LoVo (cell line): ENCODE measurements around the gene HLA-DOA.

Experiments
- DNase-seq: peaks from one replicate; pipeline ENCODE4 v3.0.0-alpha.2; 2016; ENCODE audit warnings: low spot score

Gene HLA-DOA

DNA sequence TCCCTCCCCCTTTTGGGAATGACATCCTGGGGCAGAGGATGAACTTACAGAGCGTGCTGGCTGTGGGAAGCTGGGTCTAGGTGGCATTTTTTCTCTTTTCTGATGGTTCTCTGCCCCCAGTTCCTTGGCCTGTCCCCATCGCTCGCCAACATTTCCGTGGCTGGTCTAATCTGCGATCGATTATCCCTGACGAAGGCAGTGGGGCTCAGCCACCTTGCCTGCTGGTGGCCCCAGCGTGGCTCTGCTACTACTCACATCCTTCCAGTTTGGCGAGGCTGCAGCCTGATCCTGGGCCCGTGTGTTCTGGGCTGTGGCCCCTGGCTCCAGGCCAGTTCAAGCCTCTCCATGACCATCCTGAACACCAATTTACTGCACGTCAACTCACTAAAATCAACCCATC is 6.4 kb upstream of the HLA-DOA start:
- no peak for DNase-seq

DNA sequence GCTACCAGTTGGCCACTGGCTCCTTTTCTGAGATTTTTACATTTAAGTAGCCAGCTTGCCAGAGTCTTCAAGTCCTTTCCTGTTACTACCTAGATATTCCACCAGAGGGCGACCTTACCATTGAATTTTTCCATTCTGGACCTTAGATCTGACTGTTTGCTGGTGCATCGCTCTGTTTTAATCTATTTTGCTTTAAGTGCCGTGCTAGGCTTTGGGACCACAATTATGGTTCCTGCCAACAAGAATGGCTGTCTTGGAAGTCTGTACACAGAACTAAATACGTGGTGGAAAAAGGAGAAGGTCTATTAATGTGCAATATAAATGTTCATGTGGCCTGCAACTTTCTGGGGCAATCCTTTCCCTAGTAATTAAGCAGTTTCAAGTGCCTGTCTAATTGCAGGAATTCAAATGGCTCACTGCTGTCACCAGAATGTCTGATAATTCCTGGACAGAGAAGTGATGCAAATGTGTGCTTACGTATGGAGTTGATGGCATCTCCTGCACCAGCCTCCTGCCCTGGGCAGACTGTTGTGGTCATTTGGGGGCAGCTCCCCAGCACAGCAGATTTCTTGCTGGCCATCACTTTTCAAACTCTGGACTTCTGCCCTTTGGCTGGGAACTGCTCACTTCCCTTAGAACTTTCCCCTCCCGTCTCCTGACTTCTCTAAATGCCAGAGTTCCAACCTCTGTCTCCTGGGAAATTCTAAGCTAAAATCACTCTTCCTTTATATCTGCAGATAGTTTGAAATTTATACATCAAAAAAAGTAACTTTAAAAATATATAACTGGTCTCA is 5.6 kb upstream of the HLA-DOA start:
- DNase-seq: peak; percentile 76

DNA sequence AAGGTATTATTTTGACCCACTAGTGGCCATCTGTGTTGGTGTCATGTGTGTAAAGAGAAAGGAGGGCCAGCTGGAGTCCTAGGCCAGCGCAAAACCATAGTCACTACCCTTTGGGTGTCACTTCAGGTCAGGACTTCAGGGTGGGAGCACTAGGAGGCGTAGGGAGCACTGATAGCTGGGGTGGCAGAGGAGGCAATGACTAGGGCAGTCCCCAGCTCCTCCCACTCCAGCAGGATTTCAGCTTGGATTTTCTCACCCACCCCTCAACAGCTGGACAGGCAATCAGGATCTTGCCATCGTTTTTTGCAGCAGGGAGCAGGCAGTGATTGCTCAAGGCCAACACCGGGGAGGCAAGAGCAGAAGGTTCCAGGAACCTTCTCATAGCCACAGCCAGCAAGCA is 4.2 kb upstream of the HLA-DOA start:
- no peak for DNase-seq

- DNase-seq: no peak
Measured at GRCh38 chr6:33010356-33010755, 965 bp upstream of the HLA-DOA start.

DNA sequence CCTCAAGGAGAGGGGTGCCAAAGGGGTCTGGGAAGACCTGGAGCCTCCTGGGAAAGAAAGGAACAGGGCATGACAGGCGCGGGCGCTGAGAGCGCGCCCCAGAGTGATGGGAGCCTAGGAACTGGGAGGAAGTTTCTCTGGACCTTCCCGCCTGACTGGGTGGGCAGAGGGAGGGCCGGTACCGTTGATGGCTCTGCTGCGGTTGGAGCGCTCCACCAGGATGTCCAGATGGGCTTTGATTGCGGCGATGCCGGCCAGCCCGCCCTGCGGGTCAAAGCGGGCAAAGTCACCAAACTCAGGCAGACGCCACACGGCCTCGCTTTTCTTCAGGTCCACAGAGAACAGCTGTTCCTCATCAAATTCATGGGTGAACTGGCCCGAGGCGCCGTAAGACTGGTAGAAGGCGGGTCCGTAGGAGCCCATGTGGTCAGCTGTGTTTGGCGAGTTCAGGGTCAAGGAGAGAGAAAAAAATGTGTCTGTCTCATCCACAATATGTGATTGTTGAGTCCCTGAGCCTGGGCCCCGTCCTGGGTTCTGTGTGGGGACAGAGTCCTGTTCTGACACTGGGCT is 1.5 kb downstream of the HLA-DOA start:
- DNase-seq: no peak

GRCh38 chr6:33004940-33005339 is 4.5 kb downstream of the HLA-DOA start:
- no peak for DNase-seq

DNA sequence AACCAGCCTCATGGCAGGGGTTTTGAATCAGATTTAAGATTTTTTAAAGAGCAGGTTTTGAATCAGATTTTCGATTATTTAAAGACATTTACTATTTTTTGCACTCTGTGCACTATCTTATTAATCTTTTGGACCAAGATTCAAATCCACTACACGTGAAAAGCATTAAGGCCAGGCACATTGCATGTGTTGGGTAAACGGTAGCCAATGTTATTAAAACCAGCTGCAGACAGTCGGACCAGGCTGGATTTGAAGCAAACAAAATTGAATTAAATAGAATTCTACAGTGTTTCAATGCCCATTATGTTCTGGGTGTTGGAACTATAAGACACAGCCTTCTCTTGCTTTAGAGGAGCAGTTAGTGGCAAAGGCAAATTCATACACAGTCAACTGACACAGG is 7.7 kb downstream of the HLA-DOA start:
- no peak for DNase-seq

DNA sequence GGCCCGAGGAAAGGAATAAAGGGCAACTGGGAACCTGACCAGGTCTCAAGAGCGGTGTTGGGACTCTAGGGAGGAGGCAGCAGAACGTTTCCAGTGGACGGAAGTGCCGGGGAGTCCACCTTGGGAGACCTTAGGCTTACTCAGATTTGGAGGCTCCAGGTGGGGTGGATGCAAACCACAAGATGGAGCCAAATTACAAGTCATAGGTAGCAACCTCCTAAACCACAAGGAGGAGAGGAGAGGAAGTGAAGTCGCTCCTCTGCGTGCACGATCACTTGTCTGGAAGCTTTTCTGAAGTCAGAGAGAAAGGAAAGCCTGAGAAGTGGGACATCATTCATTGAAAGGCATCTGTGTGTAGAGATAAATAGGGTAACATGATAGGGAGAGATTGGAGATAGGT is 9.3 kb downstream of the HLA-DOA start:
- DNase-seq: no peak

GRCh38 chr6:32995448-32995847 is 13.9 kb downstream of the HLA-DOA start:
- DNase-seq: no peak

- DNase-seq: no peak
Measured at GRCh38 chr6:32993363-32993973, 15.9 kb downstream of the HLA-DOA start.

GRCh38 chr6:32991972-32992371 is 17.4 kb downstream of the HLA-DOA start:
- no peak for DNase-seq

DNA sequence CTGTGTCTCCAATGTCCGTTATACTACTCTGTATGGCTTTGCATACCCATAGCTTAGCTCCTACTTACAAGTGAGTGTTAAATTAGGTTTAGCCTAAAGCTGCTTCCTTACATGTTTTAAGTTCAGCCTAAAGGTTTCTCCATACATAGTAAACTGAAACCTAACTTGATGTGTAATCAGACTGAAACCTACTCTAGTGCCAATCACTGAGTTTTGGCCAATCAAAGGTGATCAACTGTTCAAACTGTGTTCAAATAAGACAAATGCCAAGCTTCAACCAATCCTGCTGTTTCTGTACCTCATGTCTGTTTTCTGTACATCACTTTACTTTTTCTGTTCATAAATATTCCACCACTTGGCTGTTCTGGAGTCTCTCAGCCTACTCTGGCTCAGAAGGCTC is 20.0 kb downstream of the HLA-DOA start:
- DNase-seq: no peak

GRCh38 chr6:32984622-32985389 is 24.6 kb downstream of the HLA-DOA start:
- DNase-seq: peak; percentile 88

GRCh38 chr6:32983964-32984621 is 25.3 kb downstream of the HLA-DOA start:
- DNase-seq: no peak

DNA sequence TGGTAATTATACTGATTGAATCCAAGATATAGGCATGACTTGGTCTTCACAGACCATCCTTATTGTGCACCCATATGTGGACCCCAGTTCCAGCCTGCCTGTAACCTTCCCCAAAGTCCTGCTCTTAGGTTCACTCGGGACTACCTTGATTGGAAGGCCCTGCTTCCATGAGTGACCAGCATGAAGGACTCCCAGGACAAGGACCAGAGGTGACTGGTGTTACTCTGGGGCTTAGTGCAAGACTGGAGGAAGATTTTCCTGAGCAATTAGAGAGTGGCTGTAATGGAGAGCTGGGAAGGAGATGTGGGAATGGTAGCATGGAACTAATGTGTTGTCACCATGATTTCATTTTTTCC is 25.9 kb downstream of the HLA-DOA start:
- no peak for DNase-seq

DNA sequence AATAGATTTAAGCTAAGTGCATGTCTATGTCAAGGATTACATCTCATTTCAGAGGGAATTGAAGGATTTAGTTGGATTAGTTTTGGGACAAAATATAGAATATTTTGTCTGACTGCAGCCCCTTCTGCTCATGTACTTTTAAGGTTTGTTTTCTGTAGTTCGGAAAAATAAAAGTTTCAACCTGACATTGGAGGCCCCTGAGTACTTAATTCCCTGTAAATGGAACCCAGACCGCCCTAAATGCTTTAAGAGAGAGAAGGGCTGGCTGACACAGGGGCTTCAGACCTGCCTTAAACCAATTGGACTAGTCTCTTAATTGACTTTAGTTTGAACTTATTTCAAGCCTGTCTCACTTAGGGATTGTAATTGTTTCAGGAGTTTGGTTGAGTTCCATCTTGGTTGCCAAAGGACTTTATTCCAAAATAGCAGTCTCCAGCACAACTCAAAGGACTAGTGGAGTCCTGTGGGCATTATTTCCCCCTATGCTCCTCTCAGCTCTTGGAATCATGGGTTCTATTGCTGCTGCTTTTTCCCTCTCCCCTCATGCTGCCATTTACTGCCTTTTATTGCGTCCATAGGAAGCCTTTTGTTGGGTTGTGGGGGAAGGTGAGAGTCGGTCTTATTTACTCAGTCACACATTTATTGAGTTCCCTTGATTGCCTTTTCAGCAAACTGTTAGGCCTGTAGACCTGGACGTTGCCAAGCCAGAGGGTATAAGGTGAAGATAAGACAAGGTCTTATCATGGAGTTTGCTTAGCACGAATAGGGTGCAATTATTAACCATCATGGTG is 26.5 kb downstream of the HLA-DOA start:
- DNase-seq: no peak

DNA sequence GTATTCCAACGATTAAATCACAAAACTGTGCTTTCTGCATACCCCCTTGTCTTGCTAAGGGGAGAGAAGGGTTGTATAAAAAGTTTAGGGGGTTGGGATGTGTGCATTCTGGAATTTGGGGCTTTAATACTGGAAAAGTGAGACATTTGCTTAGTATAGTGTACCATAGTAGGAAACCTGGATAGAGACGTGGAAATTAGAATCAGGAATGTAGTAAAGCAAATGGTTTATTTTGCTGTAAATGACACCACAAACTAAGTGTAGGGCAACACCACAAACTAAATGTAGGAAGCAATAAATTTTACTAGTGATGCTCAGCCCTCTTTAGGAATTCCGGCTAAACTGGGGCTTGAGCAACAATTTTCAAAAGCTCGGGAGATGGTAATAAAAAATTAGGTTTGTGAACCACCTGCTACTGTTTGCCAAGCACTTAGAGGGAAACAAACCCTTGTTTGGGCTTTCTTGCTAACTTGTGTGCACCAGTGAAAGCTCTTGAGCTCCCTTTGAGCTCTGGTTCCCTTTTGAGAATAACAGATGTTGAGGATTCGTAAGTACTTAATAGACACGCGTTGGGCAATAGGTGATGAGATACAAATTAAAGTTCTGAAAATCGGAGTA is 27.2 kb downstream of the HLA-DOA start:
- no peak for DNase-seq

GRCh38 chr6:32980488-32981038 is 28.8 kb downstream of the HLA-DOA start:
- DNase-seq: no peak

- DNase-seq: no peak
Measured at GRCh38 chr6:32979720-32980487, 29.5 kb downstream of the HLA-DOA start.

DNA sequence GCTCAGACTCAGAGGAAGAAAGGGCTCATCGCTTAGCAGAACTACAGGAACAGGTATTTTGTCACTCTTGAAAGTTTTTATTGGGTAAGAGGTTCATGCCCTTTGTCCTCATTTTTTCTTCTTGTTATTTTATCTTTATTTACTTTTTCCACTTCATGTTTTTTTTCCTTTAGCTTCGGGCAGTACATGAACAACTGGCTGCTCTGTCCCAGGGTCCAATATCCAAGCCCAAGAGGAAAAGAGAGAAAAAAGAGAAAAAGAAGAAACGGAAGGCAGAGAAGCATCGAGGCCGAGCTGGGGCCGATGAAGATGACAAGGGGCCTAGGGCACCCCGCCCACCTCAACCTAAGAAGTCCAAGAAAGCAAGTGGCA is 31.5 kb downstream of the HLA-DOA start:
- no peak for DNase-seq
